K562 (cell line): ENCODE measurements around the gene MADCAM1. TPM values are rescaled to one million over a fixed set of nuclear protein-coding genes. Genes with fewer than 3 reads are reported as not detected.

Experiments
- FOXA3 ChIP-seq, 2 experiments: fragments of 450-650 bp in 1 of 2; sonication (generic) in 1 of 2; formaldehyde crosslinking; IDR thresholded peaks in 1 of 2; conservative IDR thresholded peaks in 1 of 2; 2 replicates each; pipeline versions ENCODE4 v1.4.0 to v1.8.0; 2020 to 2022; ENCODE audit warnings: mild to moderate bottlenecking in 2 of 2, missing genetic modification reagents in 1 of 2
- RREB1 ChIP-seq: fragments of 250-450 bp; sonication (Bioruptor Pico); IDR thresholded peaks from 2 replicates; pipeline ENCODE4 v1.4.0; 2020
- ZNF589 ChIP-seq: fragments of 200-800 bp; sonication (Bioruptor generic); IDR thresholded peaks from 2 replicates; pipeline ENCODE4 v1.6.1; 2016; ENCODE audit warnings: low read depth, missing genetic modification characterization, missing compliant biosample characterization
- polyA plus RNA-seq, 8 experiments: library from polyadenylated mRNA; depleted of rRNA in 4 of 8; stranded (reverse) in 5 of 8; unstranded in 3 of 8; fragments of >200 nt; fragmentation: Nextera tagmentation in 2 of 8; fragmentation: Illumina TruSeq in 1 of 8; extraction: Ambion mirVana in 2 of 8; extraction: Trizol in 1 of 8; gene quantifications; 2 replicates each; pipeline versions ENCODE4 v1.2.1 to v1.2.3, GENCODE V29; 2011 to 2014; ENCODE audit warnings: inconsistent platforms in 1 of 8, missing spikeins in 1 of 8
- total RNA-seq, 7 experiments: library from RNA; depleted of rRNA in 6 of 7; stranded (reverse); fragments of >200 nt in 6 of 7; fragmentation: Illumina TruSeq in 2 of 7; extraction: Trizol in 2 of 7; gene quantifications; 2 replicates each; pipeline versions ENCODE4 v1.2.1 to v1.2.3, GENCODE V29; 2011 to 2021; ENCODE audit warnings: low replicate concordance in 1 of 7

Gene MADCAM1
- total and polyA plus RNA-seq, 9 of the 15 experiments (the other 6 are each of a cell fraction or from before 2014, with no cell fraction given), result 0.09 to 0.36 (median 0.09) TPM; not detected in 6

GRCh38 chr19:514166-514663 lies 17.9 kb downstream of the MADCAM1 start (continued):
- TF ChIP-seq RREB1 (CRISPR knock-in tag), result 0 out of 2 replicates have a peak, but pooled peaks have one; percentile 15
- no peak for TF ChIP-seq FOXA3 (CRISPR knock-in tag; conservative IDR thresholded peaks at IDR 0.05 in 1 of 2, IDR thresholded peaks at IDR 0.05 in 1 of 2)
- no peak for TF ChIP-seq ZNF589 (CRISPR knock-in tag)
- TF ChIP-seq, all 486 proteins: peak for 6
